ENCODE data around the gene WDR31.
"Not testable (repeated sequence)": the region's sequence is repeated elsewhere in the genome, so short reads cannot be mapped to it uniquely, and the experiment has no call there.

WDR31 gene

GRCh38 chr9:113368982-113369854 is 29.1 kb upstream of the WDR31 start:
- DNase-seq (ENCODE audit: low read depth), result no peak

DNA sequence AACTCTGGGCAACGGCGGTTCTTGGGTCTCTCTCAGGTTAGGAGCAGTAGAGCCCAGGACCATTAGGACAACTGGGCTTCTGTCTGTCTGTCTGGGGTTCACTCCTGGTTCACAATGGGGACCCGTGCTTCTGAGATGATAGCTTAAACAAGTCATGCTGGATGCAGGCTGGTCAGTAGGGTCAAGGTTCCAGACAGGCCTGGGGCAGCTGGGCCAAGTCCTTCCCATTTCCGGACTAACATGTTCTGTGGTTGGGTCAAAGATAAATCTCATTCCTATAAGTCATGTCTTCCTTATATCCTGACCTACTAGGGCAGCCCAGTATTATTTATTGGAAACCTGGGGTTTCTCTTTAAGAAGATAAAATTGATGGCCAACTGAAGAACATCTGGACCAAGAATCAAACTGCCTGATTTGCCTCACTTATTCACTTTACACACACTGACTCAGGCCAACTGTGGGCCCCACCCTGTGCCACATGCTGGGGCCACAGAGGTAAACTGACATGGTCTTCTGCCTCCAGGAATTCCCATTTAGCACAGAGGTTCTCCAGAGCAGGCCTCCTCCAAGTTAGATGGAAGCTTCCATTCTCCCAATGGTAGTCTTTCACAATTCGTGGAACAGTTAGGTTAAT is 28.4 kb upstream of the WDR31 start:
- DNase-seq (ENCODE audit: low read depth), result no peak

DNA sequence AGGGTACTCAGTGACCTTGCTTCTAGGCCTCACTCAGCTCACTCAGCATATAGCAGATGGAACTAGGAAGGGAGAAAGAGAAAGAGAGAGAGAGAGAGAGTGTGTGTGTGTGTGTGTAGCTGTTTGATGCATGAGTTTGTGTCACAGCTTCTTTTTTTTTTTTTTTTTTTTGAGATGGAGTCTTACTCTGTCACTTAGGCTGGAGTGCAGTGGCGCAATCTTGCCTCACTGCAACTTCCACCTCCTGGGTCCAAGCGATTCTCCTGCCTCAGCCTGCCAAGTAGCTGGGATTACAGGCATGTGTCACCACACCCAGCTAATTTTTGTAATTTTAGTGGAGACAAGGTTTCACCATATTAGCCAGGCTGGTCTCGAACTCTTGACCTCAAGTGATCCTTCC is 25.6 kb upstream of the WDR31 start:
- not testable (repeated sequence) for DNase-seq (ENCODE audit: low read depth)

GRCh38 chr9:113364951-113365350 is 24.9 kb upstream of the WDR31 start:
- no peak for DNase-seq (ENCODE audit: low read depth)

GRCh38 chr9:113363336-113363735 is 23.3 kb upstream of the WDR31 start:
- DNase-seq (ENCODE audit: low read depth), result no peak

GRCh38 chr9:113361304-113362018 is 21.4 kb upstream of the WDR31 start:
- DNase-seq (ENCODE audit: low read depth), result no peak

DNA sequence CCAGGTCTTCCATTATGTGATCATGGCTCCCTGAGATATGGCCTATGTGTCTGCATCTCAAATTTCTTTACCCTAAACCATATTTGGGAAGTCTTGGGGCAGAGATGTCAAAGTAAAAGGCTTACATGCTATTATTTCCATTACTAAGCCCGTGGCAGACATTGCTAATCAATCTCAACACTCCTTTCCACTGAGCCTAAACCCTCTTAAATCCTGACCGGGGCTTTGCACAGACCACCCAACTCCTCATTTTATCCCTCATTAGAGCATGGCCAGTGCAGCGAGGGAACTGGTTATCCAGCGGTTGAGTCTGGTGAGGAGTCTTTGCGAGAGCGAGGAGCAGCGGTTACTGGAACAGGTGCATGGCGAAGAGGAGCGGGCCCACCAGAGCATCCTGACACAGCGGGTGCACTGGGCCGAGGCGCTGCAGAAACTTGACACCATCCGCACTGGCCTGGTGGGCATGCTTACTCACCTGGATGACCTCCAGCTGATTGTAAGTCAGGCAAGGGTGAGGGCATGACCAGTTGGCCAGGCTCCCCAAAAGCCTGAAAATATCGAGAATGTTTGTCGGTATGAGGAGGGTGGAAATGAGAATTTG is 20.3 kb upstream of the WDR31 start:
- DNase-seq (ENCODE audit: low read depth), result no peak

- DNase-seq (ENCODE audit: low read depth), result no peak
These were observed 19.3 kb upstream of the WDR31 start for GRCh38 chr9:113359385-113359784.

- no peak for DNase-seq (ENCODE audit: low read depth)
These were observed 16.7 kb upstream of the WDR31 start for GRCh38 chr9:113356686-113357292.

DNA sequence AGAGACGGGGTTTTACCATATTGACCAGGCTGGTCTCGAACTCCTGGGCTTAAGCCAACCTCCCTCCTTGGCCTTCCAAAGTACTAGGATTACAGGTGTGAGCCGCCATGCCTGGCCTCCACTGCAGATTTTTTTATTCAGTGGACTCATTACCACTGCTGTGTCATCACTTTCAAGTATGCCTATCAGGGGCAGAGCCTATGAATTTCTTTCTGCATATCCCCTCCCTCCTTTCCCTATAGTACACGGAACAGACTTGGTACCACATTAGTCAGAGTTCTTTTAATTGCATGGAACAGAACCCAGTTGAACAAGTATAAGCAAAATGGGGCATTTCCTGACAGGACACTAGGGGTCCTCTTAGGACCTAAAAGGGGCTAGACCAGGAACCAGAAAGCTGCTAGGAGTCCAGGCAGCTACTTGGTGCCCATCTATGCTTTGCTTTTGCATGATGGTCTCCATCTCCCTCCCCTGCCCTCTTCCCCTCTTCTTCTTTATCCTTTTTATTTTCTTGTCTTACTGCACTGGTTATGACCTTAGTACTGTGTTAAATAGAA is 15.0 kb upstream of the WDR31 start:
- DNase-seq (ENCODE audit: low read depth), result no peak

GRCh38 chr9:113352411-113352810 is 12.3 kb upstream of the WDR31 start:
- DNase-seq (ENCODE audit: low read depth), result no peak

DNA sequence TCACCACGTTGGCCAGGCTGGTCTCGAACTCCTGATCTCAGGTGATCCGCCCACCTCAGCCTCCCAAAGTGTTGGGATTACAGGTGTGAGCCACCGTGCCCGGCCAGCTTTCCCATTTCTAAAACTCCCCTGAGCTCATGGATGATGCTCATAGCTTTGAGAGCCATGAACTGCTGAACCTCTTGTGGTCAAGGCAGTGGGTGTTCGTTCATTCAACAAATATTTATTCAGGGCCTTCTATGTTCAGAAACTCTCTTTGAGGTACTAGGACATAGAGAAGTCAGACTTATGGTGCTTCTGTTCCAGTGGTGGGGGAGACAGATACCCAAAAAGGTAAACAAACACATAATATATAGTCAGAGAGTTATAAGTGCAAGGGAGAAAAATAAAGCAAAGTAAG is 11.9 kb upstream of the WDR31 start:
- no peak for DNase-seq (ENCODE audit: low read depth)

- no peak for DNase-seq (ENCODE audit: low read depth)
These were observed 10.9 kb upstream of the WDR31 start for GRCh38 chr9:113350937-113351336.

DNA sequence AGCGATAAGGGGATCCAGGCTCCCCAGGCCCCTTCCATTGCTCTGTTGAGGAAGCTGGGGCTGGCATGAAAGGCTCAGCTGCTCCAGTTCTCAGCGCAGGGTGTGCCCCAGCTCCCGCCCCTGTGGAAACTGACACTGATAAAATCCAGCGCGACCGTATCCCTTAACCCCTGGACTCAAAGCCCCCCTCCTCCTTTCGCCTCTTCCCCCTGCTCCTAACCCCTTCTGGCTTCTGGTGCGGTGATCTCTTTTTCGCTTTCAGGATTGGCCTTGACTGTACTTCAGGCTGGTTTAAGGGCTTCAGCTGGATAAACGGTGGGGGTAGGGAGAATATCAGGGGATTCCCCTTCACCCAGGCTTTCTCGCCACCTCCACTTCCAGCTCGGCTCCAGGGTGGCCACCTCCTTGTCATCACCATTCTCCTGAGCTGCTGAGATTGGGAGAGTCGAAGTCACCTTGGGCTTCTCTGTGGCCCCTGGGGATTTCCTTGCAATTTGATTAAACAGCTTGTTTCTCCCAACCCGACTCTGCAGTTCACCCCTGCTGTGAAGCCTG is 10.1 kb upstream of the WDR31 start:
- no peak for DNase-seq (ENCODE audit: low read depth)

GRCh38 chr9:113349445-113350094 is 9.5 kb upstream of the WDR31 start, which contains the start of gene BSPRY:
BSPRY (plus strand) TSS chr9:113349541; CDS start chr9:113349580, 39 bp downstream.
- no peak for DNase-seq (ENCODE audit: low read depth)

GRCh38 chr9:113349066-113349444 is 9.0 kb upstream of the WDR31 start:
- no peak for DNase-seq (ENCODE audit: low read depth)

GRCh38 chr9:113348437-113348836 is 8.4 kb upstream of the WDR31 start:
- no peak for DNase-seq (ENCODE audit: low read depth)

DNA sequence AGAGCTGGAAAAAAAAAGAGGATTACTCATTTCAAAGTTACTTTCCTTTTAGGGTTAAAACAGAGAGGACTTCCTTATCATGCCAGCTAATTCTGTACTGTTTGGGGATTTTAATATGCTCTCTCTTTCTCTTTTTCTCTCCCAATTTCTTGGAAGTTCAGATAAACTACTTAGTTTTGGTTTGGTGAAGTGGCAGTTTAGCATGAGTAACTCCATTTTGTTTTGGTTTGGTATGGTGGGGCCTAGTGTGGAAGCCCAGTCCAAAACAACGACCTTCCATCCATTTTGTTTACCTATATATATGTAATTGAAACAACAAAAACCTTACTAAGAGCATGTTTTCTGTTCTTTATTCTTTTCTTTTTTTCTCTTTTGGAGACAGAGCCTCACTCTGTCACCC is 5.6 kb upstream of the WDR31 start:
- no peak for DNase-seq (ENCODE audit: low read depth)

DNA sequence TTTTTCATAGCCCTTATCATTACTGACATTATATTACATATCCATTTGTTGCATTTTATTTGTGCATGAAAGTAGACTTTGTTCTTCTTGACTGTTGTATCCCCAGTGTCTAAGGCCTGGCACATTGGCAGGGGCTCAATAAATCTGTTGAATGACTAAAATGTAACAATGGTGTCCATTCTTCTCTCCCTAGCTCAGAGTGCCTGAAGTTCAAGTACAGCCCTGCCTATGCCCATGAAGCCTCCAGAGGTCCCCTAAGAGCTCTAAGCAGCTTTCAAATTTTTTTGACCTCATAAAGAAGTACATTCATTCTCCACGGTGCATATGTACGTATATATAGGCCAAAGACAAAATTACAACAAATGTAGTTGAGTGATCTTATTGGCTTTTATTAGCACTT is 5.1 kb upstream of the WDR31 start:
- no peak for DNase-seq (ENCODE audit: low read depth)

DNA sequence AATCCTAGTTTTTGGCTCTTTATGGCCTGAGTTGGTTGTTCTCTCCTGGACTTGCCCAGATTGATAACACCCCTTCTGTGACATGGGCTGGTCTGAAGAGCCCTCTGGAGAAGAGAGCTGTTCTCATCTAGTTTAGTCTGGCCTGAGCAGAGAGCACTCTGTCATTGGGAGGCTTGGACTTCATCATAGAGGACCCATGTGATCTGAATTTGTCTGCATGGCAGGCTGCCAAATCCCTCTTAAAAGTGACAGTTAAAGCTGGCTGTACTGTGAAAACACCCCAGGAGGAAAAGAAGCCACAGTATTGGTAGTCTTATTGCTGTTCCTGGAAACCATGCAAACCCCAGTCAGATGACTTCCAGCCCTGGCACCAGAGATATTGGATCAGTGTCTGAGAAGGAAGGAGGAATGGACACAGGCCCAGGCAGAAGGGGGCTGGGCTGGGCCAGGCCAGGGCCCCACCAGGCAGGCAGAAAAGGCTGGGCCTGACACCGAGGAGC is 3.7 kb upstream of the WDR31 start:
- DNase-seq (ENCODE audit: low read depth), result no peak

All from stimulated activated CD8-positive, alpha-beta memory T cell treated with anti-CD3 and anti-CD28 coated beads, Interleukin-15, amount 100 ng/mL, for 1 hour (primary cell).